NCI-H1436 treated with DMSO at 0.1 percent for 48 hours (cell line): ENCODE measurements around the gene HSPB6.
"Not testable (repeated sequence)": the region's sequence is repeated elsewhere in the genome, so short reads cannot be mapped to it uniquely, and the experiment has no call there.

ENCODE experiments used
- DNase-seq: peaks from one replicate; lab custom pipeline; 2025; lab: John Stamatoyannopoulos, UW

HSPB6 gene, protein sequence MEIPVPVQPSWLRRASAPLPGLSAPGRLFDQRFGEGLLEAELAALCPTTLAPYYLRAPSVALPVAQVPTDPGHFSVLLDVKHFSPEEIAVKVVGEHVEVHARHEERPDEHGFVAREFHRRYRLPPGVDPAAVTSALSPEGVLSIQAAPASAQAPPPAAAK

DNA sequence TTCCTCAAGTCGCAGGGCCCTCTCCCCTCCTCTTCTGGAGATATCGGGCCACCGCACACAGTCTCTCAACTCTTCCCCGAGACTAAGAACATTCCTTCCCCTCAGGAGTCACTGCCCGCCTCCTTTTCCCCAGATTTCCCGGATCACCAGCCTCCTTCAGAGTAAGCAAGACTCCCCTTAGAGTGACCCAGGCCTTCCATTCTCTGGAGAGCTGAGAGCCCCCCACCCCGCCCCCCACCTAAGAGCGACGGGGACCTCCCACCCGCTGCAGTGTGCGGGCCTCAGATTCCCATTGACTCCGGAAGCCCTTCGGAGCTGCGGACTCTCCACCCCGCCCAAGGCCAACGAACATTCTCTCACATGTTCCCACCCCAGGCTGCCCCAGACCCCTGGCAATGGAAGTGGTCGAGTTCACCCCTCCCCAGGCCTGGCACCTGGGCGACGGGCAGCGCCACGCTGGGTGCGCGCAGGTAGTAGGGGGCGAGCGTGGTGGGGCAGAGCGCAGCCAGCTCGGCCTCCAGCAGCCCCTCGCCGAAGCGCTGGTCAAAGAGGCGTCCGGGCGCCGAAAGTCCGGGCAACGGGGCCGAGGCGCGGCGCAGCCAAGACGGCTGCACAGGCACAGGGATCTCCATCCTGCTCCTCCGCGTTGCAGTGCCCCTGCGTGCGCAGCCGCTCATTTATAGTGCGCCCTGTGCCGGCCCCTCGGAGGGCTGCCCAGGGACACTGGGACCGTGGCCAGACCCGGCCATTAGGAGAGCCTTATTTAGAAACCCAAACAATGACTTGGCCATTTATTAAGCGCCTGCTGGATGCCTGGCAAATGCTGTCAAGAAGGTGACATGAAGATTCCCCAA, at the start of gene HSPB6:
Gene HSPB6, minus strand, starts transcription at position 653 of the 854 bp plus-strand sequence. Its CDS starts 21 bp downstream, at position 632.
- DNase-seq, result no peak

DNA sequence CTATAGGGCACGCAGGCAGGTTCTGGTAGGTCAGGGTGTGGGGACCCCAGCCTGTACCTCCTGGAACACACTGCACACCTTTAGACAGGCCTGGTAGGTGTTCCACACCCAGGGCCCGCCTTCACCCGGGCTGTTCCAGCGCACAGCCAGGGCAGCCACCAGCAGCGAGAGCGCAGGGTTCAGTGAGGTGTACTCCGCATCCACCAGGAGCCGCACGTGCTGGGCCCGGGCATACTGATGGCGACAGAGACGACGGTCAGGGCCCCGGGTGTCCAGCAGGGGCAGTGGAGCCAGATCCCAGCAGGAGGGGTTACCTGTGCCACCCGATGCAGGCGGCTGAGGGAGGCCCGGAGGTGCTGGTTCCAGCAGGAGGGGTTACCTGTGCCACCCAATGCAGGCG, 49.8 kb upstream of the HSPB6 start:
- DNase-seq, result no peak

DNA sequence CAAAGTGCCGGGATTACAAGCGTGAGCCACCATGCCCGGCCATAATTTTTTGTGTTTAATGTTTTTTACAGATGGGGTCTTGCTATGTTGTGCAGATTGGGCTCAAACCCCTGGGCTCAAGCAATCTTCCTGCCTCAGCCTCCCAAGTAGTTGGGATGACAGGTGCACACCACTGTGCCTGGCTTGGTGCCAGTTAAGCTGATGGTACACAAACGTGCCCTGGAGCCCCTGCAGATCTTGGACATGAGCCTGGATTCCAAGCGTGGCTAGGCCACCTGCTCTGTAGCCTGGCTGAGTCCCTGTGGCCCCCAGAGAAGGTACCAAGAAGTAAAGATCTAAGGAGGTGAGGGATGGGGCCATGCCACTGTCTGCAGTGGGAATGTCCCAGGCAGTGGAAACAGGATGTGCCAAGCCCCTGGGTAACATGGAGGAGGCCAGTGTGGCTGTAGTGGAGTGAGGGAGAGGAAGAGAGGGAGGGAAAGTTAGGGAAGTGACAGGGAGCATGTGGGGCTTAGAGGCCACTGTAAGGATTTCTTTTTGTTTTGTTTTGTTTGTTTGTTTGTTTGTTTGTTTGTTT, 48.8 kb upstream of the HSPB6 start:
- no peak for DNase-seq

DNA sequence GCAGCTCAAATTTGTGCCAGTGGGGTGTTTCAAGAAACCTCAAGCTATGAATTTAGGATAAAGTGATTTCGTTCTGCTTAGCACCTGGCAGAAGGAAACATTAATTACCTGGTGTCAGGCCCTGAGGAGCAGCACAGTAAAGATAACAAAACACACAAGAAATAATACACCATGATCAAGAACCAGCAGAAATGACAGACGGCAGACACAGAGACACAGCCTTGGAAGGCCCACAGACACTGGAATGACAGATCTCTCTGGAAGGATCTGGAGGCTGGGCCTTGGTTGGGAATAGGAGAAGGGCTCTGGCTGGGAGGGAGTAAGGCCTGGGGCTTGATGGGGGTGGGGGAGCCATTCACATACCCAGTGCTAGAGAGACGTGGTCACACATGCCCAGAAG, 45.0 kb upstream of the HSPB6 start:
- no peak for DNase-seq

DNA sequence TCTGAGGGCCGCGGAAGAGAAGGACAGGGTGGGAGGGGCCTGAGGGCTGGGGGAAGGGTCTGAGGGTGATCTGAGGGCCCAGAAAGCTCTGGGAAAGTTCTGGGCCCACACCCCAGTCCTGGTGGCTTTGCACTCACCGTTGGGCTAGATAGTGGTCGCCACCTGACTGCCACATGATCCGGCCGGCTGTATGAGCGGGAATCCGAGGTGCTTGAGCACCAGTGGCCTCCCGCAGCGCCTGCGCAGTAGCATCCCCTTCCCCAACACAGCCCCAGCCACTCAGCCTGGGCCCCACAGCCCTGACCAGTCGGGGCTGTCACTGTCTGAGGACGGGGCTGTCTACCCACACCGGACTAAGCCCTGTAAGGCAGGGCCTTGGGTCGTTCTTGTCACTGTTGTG, 40.8 kb upstream of the HSPB6 start:
- no peak for DNase-seq

DNA sequence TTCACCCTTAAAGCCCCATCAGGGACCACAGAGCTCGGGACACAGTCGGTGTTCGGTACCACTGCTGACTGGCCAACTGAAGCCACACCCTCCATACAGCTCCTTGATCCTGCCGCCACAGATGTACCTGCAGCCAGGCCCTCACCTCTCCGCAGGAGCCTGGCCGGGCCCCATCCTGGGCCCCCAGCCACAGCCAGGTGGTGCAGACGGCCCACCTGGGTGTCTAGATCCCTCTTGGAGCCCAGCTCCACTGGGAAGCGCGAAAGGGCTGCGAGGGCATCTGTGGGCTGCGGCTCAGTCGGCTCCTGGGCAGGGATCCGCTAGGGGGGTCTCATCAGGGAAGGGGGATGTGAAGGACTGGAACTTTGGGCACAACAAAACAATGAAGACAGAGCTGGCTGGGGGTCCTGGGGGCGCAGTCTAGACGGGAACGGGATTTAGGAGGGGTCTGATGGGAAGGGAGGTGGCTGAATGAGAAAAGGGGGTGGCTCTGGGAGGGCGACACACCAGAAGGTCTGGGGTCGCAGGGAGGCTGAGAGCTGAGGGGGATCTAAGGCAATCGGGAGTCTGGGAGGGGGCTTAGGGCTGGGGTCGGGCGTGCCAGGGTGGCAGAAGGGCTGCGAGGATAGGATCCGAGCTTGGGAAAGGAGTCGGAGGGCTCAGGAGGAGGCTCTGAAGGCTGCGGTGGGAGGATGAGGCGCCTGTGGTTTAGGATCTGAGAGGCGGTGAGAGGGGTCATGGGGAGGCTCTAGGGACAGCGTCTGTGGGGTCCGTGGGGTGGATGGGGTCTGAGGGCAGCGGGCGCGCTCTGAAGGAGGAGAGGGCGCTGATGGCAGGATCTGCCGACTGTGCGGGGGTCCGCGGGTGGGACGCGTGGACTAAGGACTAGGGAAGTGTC, 40.1 kb upstream of the HSPB6 start:
- no peak for DNase-seq

DNA sequence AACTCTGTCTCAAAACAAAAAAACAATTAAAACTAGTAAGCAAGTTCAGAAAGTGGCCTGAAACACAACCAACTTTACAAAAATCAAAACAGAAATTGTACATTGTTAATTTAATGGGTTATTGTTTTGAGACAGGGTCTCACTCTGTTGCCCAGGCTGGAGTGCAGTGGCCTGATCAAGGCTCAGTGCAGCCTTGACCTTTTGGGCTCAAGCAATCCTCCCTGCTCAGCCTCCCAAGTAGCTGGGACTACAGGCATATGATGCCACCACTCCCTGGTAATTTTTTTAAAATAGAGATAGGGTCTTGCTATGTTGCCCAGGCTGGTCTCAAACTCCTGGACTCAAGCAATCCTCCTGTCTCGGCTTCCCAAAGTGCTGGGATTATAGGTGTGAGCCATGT, 38.7 kb upstream of the HSPB6 start:
- not testable (repeated sequence) for DNase-seq

DNA sequence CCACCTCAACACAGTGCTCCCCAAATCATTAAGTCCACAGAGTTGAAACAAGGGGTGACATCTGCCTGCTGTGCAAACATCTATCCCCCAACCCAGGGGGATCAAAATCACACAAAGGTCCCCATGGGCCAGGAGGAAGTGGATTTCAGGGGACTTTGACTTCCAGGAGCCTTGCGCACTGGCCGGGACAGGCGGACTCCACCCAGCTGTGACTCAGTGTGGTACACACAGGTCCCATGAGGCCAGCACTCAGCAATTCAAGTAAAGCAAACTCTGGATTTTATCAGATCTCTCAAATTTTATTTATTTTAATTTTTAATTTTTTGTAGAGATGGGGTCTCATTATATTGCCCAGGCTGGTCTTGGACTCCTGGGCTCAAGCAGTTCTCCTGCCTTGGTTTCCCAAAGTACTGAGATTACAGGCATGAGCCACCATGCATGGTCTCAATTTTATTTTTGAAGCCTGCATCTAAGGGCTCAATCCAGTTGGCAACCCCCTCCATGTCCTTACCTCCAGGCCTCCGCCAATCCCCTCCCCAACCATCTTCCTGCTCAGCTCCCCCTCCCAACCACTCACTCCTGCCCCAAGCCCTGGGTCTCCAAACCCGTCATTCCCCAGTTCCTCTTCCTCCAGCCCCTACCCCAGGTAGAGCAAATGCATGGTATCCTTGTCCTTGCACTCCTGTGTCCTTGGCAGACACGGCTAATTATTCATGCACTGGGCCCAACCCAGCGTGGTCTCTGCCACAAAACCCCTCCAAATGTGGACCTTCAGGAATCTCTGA, 36.7 kb upstream of the HSPB6 start:
- DNase-seq, result no peak

DNA sequence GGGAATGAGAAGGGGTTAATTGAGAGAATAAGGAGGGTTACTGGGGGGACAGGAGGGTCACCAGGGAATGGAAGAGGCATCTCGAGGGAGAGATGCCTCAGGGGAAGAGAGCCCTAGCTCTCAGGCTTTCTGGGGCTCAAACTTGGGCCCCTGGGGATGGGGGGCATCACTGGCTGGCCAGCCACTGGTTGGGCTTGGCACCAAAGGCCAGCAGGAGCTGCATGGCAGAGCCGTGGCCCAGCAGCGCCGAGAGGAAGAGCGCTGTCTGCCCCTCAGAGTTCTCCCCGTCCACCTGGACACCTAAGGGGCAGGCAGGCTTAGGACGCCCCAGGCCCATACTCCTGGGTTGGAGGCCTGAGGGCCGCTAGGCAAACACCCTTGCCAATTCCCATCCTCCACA, 36.1 kb upstream of the HSPB6 start:
- DNase-seq, result no peak

DNA sequence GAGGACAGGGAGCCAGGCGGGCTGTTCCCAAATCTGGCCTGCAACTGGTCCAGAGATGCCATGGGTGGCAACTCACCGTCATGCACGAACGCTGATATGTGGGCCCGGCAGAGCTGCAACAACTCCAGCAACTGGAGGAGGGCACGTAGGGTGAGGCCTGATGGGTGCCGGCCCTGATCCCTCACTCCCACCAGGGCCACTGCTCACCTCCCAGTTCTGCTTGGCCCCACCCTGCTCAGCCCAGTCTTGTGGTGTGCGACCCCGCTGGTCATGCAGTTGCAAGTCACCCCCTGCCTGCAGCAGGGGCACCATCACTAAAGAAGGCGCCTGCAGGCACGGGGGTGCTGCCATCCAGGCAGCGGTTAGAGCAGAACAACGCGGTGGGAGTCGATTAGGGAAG, 35.5 kb upstream of the HSPB6 start:
- no peak for DNase-seq

DNA sequence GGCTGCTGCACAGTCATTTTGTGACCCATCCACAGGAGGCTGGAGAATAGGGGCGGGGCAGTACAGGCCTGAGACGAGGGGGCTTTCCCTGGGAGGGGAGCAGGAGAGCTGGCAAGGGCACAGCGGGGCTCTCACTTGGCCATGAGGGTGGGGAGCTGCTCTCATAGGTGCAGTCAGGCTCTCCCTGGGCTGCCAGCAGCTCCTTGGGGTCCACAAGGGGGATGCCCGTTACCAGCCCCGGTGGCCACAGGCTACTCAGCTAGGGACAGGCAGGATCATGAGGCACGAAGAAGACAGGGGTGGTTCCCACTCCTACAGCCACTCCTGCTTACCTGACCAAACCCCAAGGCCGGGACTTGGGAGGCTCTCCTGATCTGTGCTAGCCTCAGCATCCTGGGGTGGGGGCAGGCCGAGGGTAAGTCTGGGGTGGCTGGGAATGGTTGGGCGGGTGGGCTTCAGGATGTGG, 35.0 kb upstream of the HSPB6 start:
- DNase-seq, result no peak

DNA sequence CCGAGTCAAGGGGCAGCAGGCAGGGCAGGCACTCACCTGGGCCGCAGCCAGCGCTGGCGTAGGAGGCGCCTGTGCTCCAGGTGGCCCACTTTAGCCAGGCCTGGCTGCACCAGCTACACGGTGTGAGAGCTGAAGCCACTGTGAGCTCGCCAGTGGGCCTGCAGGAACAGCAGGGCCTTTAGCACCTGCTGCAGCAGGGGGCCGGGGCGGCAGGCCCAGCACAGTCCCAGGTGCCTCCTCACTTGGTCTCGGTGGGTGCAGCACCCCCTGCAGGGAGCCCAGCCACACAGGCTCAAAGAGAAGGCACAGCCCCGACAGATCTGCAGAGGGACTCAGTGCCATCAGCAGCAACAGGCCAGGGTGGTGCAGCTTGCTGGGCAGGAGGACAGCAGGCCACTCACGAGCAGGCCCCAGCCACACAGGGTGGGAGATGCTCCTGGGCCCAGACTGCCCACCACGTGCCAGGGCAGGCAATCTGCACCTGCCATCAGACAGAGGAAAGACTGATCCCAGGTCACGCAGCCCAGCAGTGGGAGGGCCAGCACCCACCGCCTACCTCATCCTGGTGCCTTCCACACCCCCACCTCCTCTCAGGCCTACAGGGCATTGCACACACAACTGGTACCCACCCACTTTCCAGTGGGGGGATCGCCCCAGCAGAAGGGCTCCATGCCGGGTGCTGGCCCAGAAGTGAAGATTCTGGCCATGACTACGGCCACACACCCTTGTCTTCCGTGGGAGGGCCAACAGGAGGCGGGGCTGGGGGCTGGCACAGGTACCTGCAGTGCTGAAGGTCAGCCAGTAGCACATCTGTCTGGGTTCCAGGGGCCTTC, 34.4 kb upstream of the HSPB6 start:
- DNase-seq, result no peak

DNA sequence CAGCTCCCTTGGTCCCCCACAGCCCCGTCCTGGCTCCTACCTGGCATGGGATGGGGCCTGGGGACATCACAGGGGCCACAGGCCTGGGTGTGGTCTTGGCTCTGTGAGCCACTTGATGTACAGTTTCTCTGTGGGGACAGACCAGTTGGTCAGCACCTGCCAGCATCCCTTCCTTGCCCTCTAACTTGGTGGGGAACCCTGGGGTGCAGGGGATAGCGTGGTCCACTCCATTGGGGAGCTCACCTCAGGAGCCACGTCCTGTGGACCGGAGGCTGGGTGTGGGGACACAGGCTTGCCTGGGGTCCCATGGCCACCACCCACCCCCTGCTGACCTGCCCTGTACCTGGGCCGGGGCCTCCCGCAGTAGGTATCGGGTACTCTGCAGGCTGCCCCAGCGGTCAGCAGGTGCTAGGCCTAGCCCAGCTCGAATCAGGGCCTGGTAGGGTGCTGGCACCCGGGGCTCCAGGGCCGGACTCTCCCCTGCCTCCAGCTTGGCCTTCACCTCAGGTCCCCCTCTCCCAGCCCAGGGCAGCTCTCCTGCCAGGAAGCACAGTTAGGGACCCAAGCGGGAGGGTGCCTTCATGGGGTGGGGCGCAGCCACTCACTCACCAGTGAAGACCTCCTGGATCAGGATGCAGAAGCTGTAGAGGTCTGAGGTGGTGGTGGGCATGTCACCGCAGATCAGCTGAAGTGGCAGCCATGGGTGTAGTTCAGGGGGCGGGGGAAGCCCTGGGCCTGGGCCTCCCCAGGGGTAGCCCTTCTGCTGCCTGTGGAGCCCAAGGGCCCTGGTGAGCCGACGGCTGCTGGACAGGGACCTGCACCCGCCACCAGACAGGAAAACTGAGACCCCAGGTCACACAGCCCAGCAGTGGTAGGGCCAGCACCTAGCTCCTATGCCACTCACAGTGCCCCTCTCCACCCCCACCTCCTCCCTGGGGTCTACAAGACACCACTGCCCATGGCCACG, 33.4 kb upstream of the HSPB6 start:
- no peak for DNase-seq

DNA sequence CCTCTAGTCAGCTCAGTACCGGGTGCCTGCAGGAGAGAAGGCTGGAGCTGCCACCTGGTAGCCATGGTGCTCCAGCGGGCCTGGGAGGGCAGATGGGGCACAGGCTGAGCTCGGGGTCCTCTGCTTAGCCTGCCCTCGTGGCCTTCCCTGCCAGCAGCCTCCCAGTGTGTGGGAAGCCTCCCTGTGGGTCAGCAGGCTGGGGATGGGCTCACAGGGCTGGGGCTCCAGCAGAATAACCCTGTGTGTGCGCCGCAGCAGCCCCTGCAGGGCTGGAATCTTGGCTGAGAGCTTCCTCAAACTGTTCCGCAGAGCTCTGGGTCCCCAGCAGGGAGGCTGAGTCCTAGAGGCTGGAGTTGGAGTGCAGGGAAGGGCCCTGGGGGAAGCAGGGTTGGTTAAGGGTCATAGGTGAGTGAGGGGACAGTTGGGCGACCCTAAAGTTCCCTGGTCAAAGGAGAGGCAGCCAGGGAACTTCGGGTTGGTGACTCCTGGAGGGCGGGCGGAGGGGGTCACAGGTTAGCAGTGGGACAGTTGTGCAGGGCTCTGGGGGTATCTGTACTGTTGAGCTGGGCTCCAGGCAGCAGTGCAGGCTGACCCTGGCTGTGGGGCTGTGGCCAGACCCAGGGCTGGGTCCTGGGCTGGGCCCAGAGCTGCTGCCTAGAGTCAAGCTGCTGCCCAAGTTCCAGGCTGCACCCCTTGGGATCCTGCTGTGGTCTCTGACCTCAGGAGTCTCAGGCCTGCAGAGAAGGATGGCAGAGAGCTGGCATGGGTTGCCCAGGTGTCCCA, 32.6 kb upstream of the HSPB6 start:
- no peak for DNase-seq

DNA sequence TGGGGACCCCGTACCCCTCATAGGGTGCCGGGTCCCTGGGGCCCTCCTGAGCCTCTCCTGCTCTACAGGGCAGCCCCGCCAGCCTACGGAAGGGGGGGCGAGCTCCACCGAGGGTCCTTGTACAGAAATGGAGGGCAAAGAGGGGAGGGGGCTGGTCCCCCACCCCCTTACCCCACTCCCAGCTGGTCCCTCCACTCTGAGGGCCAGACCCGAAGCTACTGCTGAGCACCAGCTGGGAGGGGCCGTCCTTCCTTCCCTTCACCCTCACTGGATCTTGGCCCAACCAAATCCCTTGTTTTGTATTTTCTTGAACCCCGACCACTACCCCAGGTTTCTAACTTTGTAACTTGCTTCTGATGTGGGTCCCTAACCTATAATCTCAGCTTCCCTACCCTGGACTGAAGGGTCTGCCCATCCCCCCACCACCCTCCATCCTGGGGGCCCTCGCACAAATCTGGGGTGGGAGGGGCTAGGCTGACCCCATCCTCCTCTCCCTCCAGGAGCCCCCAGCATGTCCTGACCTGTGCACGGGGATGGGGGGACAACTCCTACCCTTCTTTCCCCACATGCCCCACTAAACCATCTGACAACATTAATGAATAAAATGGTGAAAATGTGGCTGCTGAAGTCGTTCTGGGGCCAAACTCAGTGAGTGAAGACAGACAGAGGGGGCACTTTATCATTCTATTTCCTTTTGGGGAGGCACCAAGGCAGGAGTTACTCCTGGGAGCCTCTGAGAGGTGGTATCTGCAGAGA, 31.6 kb upstream of the HSPB6 start:
- DNase-seq, result no peak

DNA sequence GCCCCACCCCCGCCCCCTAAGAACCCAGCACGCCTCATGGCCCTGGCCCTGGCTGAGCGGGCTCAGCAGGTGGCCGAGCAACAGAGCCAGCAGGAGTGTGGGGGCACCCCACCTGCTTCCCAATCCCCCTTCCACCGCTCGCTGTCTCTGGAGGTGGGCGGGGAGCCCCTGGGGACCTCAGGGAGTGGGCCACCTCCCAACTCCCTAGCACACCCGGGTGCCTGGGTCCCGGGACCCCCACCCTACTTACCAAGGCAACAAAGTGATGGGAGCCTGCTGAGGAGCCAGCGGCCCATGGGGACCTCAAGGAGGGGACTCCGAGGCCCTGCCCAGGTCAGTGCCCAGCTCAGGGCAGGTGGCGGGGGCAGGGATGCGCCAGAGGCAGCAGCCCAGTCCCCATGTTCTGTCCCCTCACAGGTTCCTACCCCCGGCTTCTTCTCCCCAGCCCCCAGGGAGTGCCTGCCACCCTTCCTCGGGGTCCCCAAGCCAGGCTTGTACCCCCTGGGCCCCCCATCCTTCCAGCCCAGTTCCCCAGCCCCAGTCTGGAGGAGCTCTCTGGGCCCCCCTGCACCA, 30.5 kb upstream of the HSPB6 start:
- DNase-seq, result no peak
